GM18498 (cell line): Measurements from ENCODE around the gene HSF2BP.
"Not testable (repeated sequence)": the region's sequence is repeated elsewhere in the genome, so short reads cannot be mapped to it uniquely, and the experiment has no call there.

Source experiments
- ATAC-seq: cut with Tn5 transposase; IDR thresholded peaks from one replicate; pipeline ENCODE4 v1.9.1; 2021; ENCODE audit warnings: mild to moderate bottlenecking, moderate library complexity; ENCODE audit not compliant: unreplicated experiment

HSF2BP gene

DNA sequence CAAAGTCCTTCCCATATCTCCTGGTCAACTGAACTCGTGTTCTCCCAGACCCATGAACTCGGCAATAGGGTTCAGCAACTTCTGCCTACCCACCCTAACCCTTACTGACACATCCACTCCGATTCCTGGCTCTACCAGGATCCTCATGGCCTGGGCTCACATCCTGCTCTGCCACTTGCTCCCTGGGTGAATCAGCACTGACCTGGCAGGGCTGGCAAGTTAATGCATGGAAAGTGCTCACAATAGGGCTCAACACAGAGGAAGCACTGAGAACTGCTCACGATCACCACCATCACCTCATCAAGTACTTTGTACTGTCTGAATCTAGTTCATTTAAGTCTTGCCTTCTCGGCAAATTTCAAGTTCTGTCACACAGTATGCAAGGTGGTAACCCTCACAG, 96.8 kb downstream of the HSF2BP start:
- ATAC-seq: not testable (repeated sequence)

DNA sequence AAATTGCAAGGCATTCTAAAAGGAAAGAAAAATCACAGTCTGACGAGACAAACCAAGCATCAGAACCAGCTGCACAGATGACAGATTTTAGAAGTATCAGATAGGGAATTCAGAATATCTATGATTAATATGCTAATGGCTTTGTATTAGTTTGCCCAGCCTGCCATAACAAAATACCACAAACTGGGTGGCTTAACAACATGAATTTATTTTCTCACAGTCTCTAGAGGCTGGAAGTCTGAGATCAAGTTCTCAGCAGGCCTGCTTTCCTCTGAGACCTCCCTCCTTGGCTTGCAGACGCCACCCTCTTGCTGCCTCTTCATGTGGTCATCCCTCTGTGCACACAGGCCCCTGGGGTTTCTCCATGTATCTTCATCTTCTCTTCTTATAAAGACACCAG, 118.7 kb downstream of the HSF2BP start:
- ATAC-seq: not testable (repeated sequence)

DNA sequence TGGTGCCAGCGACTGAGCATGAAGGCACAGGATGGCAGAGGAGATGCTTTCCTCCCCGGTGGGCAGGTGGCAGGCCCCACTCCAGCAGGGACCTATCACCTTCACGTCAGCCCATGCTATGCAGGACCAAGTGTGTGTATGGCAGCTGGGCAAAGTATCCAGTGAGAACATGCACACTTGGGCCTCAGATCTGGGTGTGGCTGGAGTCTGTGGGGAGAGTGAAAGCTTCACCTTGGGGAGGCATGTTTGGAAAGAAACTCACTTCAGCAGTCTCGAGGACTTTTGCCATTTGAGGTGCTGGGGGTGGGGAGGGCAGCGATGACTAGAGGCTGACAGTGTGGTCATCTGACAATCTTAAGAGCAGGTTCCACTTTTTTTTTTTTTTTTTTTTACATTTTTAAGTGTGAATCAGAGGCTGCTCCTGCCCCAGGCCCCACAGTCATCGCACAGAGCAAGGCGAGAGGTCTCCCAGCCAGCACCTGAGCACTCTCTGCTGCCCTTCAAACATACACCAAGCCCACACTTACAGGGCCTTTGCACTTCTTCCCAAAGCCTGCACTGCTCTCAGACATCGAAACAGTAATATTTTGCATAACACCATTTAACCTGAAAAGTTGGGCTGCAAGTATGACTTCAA, 136.7 kb downstream of the HSF2BP start:
- ATAC-seq: not testable (repeated sequence)

DNA sequence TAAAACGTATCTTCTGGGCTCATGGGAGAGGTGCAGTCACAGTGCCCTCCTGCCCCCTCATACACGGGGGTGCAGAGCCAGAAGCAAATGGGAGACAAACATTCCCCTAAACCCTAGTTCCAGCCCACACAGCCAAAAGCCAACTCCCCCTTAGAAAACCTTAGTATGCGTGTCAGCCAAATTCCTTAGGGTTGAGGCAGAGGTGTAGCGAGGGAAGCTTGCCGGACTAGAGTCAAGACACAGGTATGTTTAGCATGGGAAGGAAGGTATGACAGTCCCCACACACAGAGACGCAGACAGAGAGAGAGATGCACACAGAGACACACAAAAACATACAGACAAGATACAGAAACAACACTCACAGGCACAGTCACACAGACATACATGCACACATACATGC, 141.6 kb downstream of the HSF2BP start:
- ATAC-seq: not testable (repeated sequence)

DNA sequence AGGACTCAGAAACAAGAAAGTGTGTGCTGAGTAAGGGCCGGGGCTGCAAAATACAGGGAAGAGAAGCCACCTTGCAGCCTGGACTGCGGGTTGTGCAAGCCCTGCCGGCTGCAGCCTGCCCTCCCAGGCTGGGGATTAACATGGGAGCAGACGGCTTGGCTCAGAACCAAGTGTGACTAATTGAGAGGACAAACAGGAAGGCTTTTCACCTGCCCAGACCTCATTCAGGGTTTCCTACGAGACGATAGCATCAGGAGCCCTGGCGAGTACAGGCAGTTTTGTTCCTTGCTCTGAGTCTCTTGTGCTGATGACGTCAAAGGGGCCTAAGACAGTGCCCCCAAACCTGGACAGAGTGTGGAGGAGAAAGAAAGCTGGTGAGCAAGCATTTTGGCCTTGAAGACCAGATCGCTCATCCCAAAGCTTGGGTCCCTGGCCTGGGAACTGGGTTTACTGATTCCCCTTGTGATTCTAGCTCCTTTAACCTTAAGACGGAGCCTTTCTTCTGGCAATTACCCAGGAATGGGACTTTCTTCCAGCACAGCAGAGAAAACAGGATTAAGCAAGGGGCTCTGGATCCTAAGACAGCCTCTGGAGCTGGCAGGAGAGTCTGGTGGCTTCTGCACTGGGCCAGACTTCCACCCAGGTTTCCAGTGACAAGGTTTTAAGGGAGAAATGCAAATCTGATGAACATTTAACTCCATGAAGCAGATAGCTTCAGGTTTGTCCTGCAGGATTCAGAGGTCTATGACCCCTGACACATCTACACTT, 142.2 kb downstream of the HSF2BP start:
- ATAC-seq: not testable (repeated sequence)

DNA sequence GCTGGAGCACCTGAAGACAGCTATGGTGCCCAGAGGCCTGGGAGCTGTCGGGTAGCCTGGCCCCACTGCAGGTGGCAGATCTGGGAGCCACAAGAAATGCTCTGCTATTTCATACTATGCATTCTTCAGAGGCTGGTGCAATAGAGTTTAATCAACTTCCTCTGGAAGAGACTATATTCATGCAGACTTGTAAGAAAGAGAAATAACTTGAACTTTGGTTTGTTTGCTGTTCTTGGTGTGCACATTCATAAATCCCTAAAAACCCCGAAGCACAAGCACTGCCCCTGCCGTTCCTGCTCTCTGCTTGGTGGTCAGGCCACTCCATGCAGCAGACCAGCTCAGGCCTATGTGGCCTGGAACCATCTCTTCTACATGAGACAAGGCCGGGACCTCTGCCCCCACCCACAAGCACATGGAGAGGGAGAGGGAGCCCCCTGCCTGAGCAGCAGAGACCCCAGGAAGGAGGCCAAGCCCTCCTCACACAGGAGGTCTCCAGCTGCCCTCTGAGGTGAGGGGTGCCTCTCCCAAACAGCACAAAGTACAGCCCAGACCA, 142.9 kb downstream of the HSF2BP start:
- not testable (repeated sequence) for ATAC-seq

DNA sequence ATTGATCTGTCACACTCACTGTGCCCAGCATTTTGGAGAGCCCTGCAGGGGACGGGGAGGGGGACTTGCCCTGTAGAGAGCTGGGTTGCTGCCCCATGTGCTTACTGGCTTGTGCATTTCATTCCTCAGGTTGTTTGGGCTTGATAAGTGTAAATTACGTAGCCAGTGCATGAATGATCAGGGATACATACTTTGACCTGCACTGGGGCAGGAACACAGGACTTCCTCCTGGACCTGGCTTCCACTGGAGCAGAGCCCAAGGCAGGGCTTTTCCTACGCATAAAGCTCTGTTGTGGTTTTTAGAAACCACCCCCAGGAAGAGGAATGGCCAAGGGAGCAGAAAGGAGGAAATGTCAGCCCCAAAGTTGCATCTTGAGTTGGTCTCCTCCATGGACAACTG, 144.5 kb downstream of the HSF2BP start:
- ATAC-seq: not testable (repeated sequence)

DNA sequence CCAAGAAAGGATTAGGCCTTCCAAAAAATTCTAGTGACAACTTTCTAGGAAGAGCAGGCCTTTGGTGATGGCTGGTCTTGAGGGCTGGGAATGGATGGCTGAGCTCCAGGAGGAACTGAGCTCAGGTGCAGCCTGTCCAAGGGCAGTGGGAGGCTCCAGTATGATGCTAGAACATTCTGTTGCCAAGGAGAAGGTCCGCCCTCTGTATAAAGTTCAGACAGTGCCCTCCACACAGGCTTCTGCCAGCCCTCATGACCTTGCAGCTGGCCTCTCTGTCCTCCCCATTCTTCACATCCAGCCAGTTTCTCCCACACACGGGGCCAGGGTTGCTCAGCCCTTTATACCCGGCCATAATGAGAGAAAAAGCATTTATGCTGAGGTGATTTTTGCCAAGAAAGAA, 146.3 kb downstream of the HSF2BP start:
- ATAC-seq: not testable (repeated sequence)

DNA sequence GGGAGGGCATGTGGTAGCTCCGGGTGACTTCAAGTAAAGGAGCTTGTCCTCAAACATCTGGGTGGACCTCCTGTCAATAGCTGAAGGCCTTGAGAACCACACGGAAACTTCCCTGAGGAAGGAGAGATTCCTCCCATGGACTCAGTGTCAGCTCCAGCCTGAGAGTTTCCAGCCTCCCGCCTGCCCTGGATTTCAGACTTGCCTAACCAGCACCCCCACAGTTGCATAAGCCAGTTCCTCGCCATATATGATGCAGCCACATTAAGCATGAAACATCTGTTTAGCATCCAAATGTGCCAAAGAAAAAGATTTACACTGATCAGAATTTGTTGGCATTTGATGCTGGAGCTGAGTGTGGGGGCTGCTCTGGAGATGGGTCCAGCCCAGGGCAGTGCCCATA, 148.1 kb downstream of the HSF2BP start:
- ATAC-seq: not testable (repeated sequence)

DNA sequence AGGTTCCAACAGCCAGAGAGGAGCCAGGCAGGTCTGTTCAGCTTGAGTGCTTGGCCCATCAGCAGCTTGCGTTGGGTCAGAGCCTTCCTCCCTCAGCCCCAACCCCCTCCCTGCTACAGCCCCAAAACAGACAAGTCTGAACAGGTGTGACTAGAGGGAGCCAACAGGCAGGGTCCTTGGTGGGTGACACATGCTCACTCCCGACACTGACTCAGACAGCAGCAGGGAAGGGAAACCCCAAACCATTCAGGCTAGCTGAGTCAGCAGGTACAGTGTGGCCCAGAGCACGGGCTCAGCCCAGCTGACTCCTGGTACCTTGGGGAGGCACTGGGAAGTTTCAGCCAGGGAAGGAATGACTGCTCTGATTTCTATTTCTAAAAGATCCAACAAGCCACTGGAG, 148.6 kb downstream of the HSF2BP start:
- not testable (repeated sequence) for ATAC-seq

DNA sequence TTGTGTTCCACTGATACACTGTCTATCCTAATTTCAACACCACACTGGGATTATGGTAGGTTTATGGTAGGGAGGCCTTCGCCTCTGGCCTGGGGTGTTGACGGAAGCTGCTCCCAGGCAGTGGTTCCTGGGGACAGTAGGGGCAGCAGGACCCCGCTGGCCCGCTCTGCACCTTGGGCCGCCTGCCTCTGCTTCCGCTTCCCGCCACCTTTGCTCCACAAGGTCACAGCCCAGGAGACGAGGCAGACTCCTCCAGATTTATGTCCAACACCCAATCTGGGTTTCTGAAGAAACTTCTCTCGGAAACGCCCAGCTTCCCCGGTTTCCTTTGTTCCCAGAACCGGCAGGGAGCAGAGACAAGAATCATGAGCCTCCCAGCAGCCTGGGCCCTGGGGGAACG, 155.4 kb downstream of the HSF2BP start:
- not testable (repeated sequence) for ATAC-seq

DNA sequence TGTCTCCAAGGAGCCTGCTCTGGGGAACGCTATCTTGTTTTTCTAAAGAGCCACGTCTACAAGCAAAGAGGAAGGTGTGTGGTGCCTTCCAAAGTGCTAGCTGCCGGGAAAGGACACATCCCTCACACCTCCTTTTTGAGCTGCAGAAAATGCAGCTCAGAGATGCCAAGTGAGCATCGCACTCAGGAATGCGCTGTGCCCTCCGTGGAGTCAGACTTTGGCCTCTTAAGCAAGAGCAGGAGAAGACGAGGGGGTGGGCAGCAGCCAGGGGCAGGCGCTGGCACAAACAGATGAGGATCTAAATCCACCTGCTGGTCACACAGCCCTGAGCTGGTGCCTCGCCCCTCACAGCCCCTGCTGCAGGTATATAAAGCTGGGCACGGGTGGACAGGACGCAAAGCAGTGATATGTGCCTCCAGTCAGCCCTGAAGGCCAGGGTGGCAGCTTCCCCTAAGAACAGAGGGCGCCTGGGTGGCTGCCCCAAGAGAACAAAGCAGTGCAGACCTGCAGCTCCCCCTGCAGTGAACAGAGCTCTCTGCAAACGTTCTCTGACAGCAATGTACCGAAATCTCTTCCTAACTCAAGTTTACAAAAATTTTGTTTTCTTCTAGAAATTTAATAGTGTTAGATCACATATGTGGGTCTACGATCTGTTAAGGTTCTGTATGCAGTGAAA, 156.1 kb downstream of the HSF2BP start:
- ATAC-seq: not testable (repeated sequence)

DNA sequence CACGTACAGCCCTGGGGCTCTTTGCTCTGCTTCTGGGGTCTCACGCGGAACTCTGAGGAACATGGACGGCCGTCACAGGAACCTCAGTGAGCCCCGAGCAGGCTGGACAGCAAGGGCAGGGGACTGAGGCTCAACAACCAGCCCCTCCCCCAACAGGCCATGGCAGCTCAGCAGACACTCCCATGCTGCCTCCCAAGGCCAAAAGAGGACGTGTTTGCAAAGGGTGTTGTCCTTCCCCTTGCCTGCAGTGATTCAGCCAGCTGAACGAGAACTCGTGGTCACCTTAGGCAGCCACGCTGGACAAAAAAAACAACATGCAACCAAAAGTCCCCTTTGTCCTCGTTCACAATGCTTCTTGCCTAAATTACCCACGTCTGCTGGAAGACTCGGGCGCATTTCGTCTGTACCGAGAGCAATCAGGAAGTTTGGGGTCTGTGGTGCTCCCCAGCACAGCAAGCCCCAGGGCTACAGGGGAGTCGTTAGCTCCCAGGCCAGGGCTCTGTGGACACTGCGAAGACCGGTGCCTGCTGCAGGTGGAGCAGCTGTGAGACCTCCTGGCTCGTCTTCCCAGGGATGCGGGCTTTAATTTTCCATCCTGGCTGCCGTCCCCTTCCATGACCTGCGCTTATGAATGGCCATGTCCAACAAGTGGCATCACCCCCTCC, 156.7 kb downstream of the HSF2BP start:
- ATAC-seq: not testable (repeated sequence)

DNA sequence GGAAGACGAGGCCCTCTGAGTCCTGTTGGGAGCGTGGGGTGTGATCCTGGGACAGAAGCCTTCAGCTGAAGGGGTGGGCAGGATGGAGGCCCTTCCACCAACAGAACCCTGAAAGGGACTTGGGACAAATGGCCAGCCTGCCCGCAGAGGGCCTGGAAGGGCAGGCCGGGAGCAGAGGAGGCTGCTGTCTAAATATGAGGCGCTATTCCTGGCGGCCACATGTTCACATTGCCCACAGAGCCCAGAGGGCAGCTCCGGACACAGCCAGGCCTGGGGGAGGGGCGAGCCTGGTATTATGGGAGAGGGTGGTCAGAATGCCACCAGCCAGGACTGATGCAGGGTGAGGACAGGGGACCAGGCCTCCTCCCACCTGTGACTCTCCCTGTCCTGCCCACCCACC, 160.4 kb downstream of the HSF2BP start:
- not testable (repeated sequence) for ATAC-seq

DNA sequence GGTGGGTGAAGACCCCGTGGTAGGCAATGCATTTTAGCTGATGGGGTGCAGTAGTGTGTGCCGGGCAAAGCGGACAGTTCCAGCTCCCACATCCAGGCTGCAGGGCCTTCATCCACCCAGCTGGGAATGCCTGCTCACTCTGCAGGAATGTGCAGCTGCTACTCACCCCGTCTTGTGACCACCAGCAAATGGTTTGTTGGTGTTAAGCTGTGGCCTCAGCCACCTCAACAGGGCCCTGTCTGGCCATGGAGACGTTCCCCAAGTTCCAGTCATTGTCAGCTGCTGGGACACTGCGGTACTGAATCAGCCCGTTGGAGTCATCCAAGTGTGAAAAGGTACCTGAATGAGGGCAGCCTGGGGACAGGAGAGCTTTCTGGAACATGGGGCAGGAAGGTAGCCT, 161.2 kb downstream of the HSF2BP start:
- not testable (repeated sequence) for ATAC-seq

DNA sequence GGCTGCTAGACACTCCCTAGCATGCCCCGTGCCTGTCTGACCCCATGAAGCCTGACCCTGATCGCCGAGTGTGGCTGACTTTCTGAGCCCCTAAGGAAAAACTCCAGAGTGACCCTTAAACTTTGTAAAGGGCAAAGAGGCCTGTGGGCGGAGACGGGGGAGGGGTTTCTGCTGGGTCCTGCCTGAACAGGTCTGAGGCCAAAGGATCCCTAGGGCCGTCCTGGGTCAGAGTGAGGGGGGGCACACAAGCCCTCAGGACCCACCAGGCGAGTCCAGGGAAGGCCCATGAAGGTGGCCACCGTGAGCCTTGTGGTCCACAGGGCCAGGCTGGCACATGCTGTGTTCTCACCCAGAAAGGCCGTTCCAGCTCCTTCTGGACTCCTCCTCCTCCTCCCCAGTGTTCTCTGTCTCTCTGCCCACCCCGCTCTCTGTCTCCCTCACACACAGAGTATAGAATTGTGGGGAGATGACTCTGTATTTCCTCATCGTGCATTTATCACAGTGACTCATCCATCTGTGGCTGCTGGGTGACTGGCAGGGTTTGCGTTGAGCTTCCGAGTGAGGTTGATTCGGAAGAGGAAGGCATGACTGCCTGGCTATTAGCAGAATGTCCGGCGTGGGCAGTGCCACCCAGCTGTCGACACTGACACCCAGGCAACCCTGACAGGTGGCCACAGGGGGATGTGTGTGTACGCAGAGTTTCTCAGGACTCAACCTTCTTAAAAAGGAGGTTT, 164.8 kb downstream of the HSF2BP start:
- not testable (repeated sequence) for ATAC-seq

DNA sequence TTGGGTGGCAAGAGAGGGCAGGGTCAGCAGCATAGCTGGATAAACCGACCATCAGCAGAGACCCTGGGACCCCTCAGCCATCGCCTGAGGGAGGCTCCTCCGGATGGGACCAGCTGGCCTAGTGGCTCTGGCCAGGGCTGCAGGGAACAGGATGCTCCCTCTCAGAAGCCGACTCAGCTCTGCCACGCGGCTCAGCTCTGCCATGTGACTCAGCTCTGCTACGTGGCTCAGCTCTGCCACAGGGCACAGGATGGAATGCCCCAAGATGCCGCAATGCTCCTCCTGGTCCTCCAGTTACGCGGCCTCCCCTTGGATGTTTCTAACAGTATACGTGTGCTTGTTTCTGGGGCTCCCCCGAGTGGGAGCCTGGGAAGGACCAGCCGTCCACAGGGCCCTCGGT, 165.8 kb downstream of the HSF2BP start:
- ATAC-seq: not testable (repeated sequence)

DNA sequence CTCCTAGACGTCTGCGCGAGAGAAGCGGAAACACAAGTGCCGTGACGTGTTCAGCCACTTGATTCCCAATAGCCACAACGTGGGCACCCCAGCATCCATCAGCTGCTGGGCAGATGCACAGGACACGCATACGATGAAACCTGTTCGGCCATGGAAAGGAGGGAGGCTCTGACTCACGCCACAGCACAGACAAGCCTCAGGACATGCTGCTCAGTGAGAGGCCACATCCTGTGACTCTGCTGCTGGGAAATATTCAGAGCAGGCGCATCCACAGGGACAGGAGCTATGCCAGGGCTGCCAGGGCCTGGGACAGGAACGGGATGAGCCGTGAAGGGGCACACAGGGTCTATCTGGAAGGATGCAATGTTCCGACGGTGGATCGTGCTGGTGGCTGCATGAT, 171.1 kb downstream of the HSF2BP start:
- ATAC-seq: not testable (repeated sequence)

DNA sequence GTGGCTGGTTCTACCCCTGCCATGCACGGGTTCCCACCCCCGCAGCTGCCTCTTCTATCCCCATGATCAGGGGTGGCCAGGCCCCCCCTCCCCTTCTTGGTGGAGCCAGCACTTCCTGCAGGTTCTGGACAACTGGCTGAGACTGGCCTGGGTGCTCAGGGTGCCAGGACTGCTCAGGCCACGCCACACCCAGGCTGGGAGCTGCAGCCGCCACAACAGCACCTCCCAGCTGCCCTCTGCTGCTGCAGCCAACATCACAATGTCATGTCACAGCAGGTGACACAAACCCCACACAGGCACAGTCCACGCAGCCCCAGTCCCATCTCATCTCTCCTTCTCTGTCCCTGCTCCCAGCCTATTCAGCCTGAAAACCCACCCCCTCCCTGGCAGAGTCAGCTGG, 173.2 kb downstream of the HSF2BP start:
- not testable (repeated sequence) for ATAC-seq

DNA sequence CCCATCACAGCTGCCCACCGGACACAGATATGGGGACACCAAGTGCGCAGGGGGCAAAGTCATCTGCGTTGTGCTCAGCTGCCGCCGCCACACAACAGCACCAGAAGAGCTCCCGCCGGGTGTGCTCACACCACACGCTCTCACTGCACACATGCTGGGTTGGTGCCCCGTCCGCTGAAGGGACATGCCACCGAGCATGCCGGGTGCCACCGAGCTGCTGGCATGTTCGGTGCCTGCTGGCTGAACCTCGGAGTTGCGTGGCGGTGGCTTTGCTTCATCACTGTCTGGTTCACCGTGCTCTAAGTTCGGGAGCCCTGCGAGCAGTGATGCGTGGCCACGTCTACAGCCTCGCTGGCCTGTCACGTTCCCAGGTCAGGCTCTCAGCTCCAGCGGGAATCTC, 174.3 kb downstream of the HSF2BP start:
- ATAC-seq: not testable (repeated sequence)
